OCI-LY3 (cell line): ENCODE data around the gene SHISA8.
A peak's percentile ranks its signal among the peaks of the same experiment; 100 is the strongest.

Source experiments
- H2AFZ ChIP-seq: fragments of 200-600, 300-600 bp; shearing (Covaris generic); 2 replicates; pipeline ENCODE4 v1.6.0; 2014; ENCODE audit warnings: antibody characterized with exemption, low read depth, low read length
- H3K27ac ChIP-seq: fragments of 200-600, 300-600 bp; sonication (generic); 2 replicates; pipeline ENCODE4 v1.5.1; 2014; ENCODE audit warnings: mild to moderate bottlenecking, low read length, moderate library complexity, mixed read lengths
- H3K27me3 ChIP-seq: fragments of 200-600, 300-600 bp; sonication (generic); 2 replicates; pipeline ENCODE4 v1.6.1; 2014; ENCODE audit warnings: low read depth, low read length, mixed read lengths
- H3K36me3 ChIP-seq: fragments of 200-600, 300-600 bp; sonication (generic); replicated peaks from 2 replicates; pipeline ENCODE3; 2014; ENCODE audit warnings: low read depth, low read length, mixed read lengths
- H3K4me1 ChIP-seq: fragments of 300-600, 200-600 bp; sonication (generic); 2 replicates; pipeline ENCODE4 v1.6.1; 2014; ENCODE audit warnings: low read length, mixed read lengths
- H3K4me2 ChIP-seq: fragments of 200-600, 300-600 bp; sonication (generic); 2 replicates; pipeline ENCODE4 v1.6.1; 2014; ENCODE audit warnings: low read length, mixed read lengths
- H3K4me3 ChIP-seq: fragments of 300-600, 200-600 bp; sonication (generic); 2 replicates; pipeline ENCODE4 v1.5.1; 2014; ENCODE audit warnings: antibody characterized with exemption, mild to moderate bottlenecking, low read length, moderate library complexity
- H3K79me2 ChIP-seq: fragments of 300-600, 200-600 bp; shearing (Covaris generic); 2 replicates; pipeline ENCODE4 v1.6.1; 2014; ENCODE audit warnings: mild to moderate bottlenecking, low read length, mixed read lengths
- H3K9ac ChIP-seq: fragments of 300-600, 200-600 bp; shearing (Covaris generic); 2 replicates; pipeline ENCODE4 v1.6.0; 2014; ENCODE audit warnings: mild to moderate bottlenecking, low read length, moderate library complexity
- H3K9me3 ChIP-seq: fragments of 200-600, 300-600 bp; shearing (Covaris generic); 2 replicates; pipeline ENCODE4 v1.6.1; 2014; ENCODE audit warnings: low read length, mixed read lengths; ENCODE audit not compliant: insufficient read depth
- H4K20me1 ChIP-seq: fragments of 200-600, 300-600 bp; sonication (generic); 2 replicates; pipeline ENCODE4 v1.6.1; 2016; ENCODE audit warnings: low read length, mixed read lengths; ENCODE audit not compliant: insufficient read depth
- EZH2phosphoT487 ChIP-seq: fragments of 200-600 bp; shearing (Covaris generic); IDR thresholded peaks from 2 replicates; pipeline ENCODE4 v1.6.1; 2018; ENCODE audit warnings: antibody characterized with exemption, mixed run types, low read depth
- TF ChIP-seq, protein P1 (sequence below): fragments of 200-600, 300-600 bp; sonication (generic); IDR thresholded peaks from 2 replicates; pipeline ENCODE4 v1.5.1; 2014; ENCODE audit warnings: antibody characterized with exemption, low read length, low read depth

SHISA8 gene

DNA sequence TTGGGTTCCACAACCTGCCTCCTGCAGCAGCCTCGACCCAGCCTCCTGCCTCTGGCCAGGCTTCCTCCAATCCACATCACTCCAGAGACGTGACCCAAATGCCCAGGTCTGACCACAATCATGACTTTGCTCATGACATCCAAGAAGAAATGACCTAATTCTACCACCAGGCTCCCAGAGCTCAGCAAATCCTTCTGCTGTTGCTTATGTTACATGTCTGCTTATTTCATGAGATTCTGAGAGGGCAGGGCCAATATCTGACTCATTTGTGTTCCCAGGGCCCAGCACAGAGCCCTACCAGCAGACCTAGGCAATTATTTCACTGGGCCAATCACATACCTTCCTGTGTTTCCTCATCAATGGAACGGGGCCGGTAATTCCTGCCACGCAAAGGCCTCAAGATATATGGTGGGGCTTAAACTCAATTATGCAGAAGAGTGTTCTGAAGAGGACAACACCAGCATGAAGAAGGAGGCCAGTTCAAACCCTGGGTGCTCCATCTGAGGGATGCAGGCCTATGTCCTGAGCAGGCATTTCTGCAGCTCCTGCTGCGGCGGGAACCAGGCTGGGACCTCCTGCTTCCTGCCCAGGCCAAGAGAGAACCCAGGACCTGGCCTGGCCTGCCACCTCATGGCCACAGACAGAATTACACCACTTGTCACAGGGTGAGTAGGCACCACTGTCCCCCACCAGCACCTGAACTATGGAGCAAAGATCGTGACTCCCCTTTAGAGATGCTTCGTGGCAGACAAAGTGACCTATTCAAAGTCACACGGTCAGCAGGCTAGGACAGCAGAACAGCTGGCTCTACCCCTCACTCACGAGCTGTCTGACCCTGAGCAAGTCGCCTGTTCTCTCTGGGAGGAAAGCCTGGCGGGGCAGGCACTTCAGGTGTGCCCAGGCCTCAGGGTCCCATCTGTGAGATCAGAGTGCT lies 26.2 kb upstream of the SHISA8 start:
- Histone ChIP-seq H2AFZ (no peak overlapping the region), H3K4me1 (peaks cover 38% of the 10 kb centered on the region), H3K79me2 (peaks cover 48% of the 10 kb centered on the region), H3K36me3 (peaks cover 57% of the 10 kb centered on the region), H3K4me3 (no peak overlapping the region), H4K20me1 (peaks cover 3% of the 10 kb centered on the region; the same call in 1 of the 2 replicates), H3K9me3 (no peaks in the 10 kb centered on the region), H3K27me3 (no peaks in the 10 kb centered on the region), H3K9ac (peak overlapping the region; percentile 3; the same call in 1 of the 2 replicates), H3K4me2 (peak overlapping the region; percentile 14), H3K27ac (peak overlapping the region; percentile 82)
- TF ChIP-seq, protein P1, sequence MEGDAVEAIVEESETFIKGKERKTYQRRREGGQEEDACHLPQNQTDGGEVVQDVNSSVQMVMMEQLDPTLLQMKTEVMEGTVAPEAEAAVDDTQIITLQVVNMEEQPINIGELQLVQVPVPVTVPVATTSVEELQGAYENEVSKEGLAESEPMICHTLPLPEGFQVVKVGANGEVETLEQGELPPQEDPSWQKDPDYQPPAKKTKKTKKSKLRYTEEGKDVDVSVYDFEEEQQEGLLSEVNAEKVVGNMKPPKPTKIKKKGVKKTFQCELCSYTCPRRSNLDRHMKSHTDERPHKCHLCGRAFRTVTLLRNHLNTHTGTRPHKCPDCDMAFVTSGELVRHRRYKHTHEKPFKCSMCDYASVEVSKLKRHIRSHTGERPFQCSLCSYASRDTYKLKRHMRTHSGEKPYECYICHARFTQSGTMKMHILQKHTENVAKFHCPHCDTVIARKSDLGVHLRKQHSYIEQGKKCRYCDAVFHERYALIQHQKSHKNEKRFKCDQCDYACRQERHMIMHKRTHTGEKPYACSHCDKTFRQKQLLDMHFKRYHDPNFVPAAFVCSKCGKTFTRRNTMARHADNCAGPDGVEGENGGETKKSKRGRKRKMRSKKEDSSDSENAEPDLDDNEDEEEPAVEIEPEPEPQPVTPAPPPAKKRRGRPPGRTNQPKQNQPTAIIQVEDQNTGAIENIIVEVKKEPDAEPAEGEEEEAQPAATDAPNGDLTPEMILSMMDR = peak; percentile 91
- TF ChIP-seq EZH2phosphoT487 = no peak

DNA sequence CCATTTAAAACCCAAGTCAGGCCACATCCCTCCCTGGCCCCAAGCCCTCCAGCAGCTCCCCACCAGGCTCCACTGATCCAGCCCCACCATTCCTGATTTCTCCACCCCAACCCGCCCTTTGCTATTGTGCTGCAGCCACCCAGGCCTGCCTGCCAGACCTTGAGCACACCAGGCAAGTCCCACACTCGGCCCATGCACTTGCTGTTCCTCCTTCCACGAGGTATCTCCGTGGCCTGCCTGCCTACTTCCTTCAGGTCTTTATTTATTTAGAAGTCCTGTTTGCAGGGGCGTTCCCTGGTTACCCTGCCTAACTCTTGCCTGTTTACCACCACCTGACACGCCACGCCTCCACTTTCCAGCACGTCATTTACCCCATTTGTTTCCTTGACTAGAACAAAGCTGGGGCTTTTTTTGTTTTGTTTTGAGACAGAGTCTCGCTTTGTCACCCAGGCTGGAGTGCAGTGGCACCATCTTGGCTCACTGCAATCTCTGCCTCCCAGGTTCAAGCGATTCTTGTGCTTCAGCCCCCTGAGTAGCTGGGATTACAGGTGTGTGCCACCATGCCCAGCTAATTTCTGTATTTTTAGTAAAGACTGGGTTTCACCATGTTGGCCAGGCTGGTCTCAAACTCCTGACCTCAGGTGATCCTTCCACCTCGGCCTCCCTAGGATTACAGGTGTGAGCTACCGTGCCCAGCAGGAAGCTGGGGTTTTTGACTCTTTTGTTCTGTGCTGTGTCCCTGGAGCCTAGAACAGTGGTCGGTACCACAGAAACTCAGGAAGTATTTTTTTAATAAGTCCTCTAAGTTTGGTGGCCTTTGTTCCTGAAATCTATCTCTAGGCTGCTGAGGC lies 25.3 kb upstream of the SHISA8 start:
- H3K4me2 ChIP-seq = peak overlapping the region; percentile 21
- TF ChIP-seq, protein P1 = no peak
- no peak for TF ChIP-seq EZH2phosphoT487
- peaks cover 39% of the 10 kb centered on the region for H3K79me2 ChIP-seq
- H3K4me3 ChIP-seq = peak overlapping the region; percentile 28; the same call in 1 of the 2 replicates
- H4K20me1 ChIP-seq = peaks cover 3% of the 10 kb centered on the region; the same call in 1 of the 2 replicates
- no peaks in the 10 kb centered on the region for H3K9me3 ChIP-seq
- peak overlapping the region; percentile 29; the same call in 1 of the 2 replicates for H3K9ac ChIP-seq
- no peak overlapping the region for H2AFZ ChIP-seq
- peaks cover 46% of the 10 kb centered on the region for H3K4me1 ChIP-seq
- peak overlapping the region; percentile 82 for H3K27ac ChIP-seq
- peaks cover 51% of the 10 kb centered on the region for H3K36me3 ChIP-seq
- H3K27me3 ChIP-seq = no peaks in the 10 kb centered on the region

DNA sequence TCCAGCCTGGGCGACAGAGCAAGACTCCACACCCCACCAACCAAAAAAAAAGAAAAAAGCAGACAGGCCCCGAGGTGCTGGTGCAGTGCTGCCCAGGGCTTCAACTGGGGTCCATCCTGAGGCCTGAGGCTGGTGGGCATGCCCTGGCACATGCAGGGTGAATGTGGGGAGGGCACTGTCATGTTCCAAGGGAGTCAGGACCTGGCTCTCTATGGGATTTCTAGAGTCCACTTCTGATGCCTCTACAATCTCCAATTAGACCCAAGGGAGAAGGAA lies 22.0 kb upstream of the SHISA8 start:
- Histone ChIP-seq H3K9me3 (no peaks in the 10 kb centered on the region), H2AFZ (no peak overlapping the region), H3K4me1 (peaks cover 65% of the 10 kb centered on the region), H3K27me3 (no peaks in the 10 kb centered on the region), H3K4me3 (no peak overlapping the region), H3K9ac (no peak overlapping the region), H3K79me2 (peaks cover 15% of the 10 kb centered on the region), H3K4me2 (no peak overlapping the region), H4K20me1 (peaks cover 3% of the 10 kb centered on the region; the same call in 1 of the 2 replicates), H3K27ac (peak overlapping the region; percentile 82), H3K36me3 (peaks cover 36% of the 10 kb centered on the region)
- TF ChIP-seq, protein P1 = no peak
- TF ChIP-seq EZH2phosphoT487 = no peak

DNA sequence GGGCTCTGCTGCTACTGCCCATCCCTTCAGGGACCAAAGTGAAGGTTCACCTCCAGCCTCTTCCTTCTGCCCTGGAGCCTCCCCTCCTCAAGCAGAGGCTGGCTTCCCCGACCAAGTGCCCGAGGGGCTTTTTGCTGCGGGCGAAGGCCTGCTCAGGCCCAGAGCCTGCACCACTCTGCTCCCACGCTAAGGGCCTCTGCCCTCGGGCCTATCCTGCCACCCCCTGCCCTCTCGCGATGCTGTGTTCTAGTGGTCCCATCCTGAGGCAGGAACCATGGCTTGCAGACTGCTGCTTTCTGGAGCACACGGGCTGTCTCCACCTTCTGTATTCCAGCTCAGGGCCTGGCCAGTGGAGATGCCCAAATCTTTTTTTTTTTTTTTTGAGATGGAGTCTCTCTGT lies 20.6 kb upstream of the SHISA8 start:
- H3K36me3 ChIP-seq = peaks cover 31% of the 10 kb centered on the region
- no peak overlapping the region for H3K4me3 ChIP-seq
- H3K79me2 ChIP-seq = peaks cover 9% of the 10 kb centered on the region
- H3K4me2 ChIP-seq = no peak overlapping the region; the same call in 1 of the 2 replicates
- peak overlapping the region; percentile 82 for H3K27ac ChIP-seq
- TF ChIP-seq EZH2phosphoT487 = no peak
- TF ChIP-seq, protein P1 = no peak
- no peaks in the 10 kb centered on the region for H3K27me3 ChIP-seq
- H2AFZ ChIP-seq = no peak overlapping the region
- no peak overlapping the region; the same call in 1 of the 2 replicates for H3K9ac ChIP-seq
- no peaks in the 10 kb centered on the region for H3K9me3 ChIP-seq
- H3K4me1 ChIP-seq = peaks cover 62% of the 10 kb centered on the region
- peaks cover 3% of the 10 kb centered on the region; the same call in 1 of the 2 replicates for H4K20me1 ChIP-seq
